Body of pancreas (tissue), 2 donors: ENCODE results near the gene ABCD3. TPM values are rescaled to one million over a fixed set of nuclear protein-coding genes. Genes with fewer than 3 reads are reported as not detected.

Source experiments
- total RNA-seq, 2 donors: library from RNA; depleted of rRNA; stranded (reverse); fragments of >200 nt; gene quantifications; one replicate each; pipeline ENCODE4 v1.1.0, GENCODE V29; 2016

ABCD3 gene
- total RNA-seq, 2 donors from 2014 or later: 27.4 to 29.8 TPM

Other genes with a start within 250 kb of the ABCD3 start
- 10 to 100 TPM; 20.1 to 22.8 TPM for gene ARHGAP29, start 180.8 kb upstream of the ABCD3 start, total RNA-seq
- gene F3, start 123.4 kb downstream of the ABCD3 start, total RNA-seq: 10 to 100 TPM; 37.9 to 85.4 TPM